ENCODE data around the gene ADARB2. TPM values are rescaled to one million over a fixed set of nuclear protein-coding genes. Genes with fewer than 3 reads are reported as not detected.

Gene ADARB2
- total RNA-seq, 2 donors from 2014 or later, result 8.0 to 12.2 TPM

DNA sequence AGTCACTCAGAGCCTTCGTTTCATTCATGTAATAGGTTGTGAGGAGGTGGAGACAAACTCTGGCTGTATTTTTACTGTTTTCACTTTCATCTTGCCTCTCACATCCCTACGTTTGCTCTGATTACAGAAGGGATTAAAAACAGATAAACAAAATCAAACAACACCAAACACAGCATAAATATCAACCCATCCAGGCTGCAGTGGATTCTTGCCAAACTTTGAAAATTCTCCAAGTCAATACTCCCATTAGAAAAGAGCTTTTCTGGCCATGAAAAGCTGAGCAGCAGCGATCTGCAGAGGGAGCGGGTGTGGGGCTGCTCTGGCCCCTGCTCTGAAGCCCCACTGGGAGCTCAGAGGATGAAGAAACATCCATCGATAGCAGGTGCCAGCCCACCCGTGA, 397.9 kb downstream of the ADARB2 start:
- intact Hi-C loops (cut with DNase I), result no loop called here
- 46 to 51% methylated on average over 6 of the region's 6 CpGs for WGBS, 2 donors

DNA sequence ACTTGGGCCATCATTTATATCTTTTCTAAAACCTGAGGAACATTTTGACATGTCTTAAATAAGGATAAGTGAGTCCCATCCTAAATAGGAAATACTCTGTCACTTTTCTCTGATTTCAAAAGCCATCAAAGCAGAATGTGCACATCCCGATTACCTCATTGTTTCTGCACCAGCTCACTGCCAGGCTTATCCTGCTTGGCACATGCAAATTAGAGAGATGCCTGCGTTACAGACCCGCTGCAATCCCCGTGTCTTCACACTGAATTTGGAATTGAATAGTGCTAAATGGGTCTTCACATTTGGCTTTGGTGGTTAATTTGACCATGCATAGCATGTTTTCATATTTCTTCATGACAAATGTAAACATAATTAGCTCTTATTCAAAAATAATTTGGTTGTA, 401.7 kb downstream of the ADARB2 start:
- H3K9me3 ChIP-seq, result no peaks in the 10 kb centered on the region
- TF ChIP-seq, protein P1, sequence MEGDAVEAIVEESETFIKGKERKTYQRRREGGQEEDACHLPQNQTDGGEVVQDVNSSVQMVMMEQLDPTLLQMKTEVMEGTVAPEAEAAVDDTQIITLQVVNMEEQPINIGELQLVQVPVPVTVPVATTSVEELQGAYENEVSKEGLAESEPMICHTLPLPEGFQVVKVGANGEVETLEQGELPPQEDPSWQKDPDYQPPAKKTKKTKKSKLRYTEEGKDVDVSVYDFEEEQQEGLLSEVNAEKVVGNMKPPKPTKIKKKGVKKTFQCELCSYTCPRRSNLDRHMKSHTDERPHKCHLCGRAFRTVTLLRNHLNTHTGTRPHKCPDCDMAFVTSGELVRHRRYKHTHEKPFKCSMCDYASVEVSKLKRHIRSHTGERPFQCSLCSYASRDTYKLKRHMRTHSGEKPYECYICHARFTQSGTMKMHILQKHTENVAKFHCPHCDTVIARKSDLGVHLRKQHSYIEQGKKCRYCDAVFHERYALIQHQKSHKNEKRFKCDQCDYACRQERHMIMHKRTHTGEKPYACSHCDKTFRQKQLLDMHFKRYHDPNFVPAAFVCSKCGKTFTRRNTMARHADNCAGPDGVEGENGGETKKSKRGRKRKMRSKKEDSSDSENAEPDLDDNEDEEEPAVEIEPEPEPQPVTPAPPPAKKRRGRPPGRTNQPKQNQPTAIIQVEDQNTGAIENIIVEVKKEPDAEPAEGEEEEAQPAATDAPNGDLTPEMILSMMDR (IDR thresholded peaks at IDR 0.05), result no peak
- 35 to 49% methylated on average over 4 of the region's 4 CpGs for WGBS, 2 donors
- no peak overlapping the region for H3K4me3 ChIP-seq
- no peak for ATAC-seq
- intact Hi-C loops (cut with DNase I), result no loop called here
- no peaks in the 10 kb centered on the region for H3K36me3 ChIP-seq (replicated peaks in 1 of 2; ENCODE audit: insufficient read depth in 1 of 2, low read depth in 2 of 2)
- DNase-seq, result no peak
- no peaks in the 10 kb centered on the region for H3K27me3 ChIP-seq
- no peak overlapping the region for H3K27ac ChIP-seq
- H3K4me1 ChIP-seq, result no peaks in the 10 kb centered on the region

More for the DNA sequence above, 397.9 kb downstream of the ADARB2 start:
- Histone ChIP-seq H3K9me3 (no peaks in the 10 kb centered on the region), H3K4me1 (no peaks in the 10 kb centered on the region), H3K27me3 (no peaks in the 10 kb centered on the region), H3K27ac (no peak overlapping the region), H3K36me3 (replicated peaks in 1 of 2; ENCODE audit: insufficient read depth in 1 of 2, low read depth in 2 of 2) (no peaks in the 10 kb centered on the region), H3K4me3 (no peak overlapping the region)
- no peak for DNase-seq
- ATAC-seq, result no peak
- no peak for TF ChIP-seq POLR2A (IDR thresholded peaks at IDR 0.05)
- TF ChIP-seq, protein P1 (IDR thresholded peaks at IDR 0.05), result no peak

DNA sequence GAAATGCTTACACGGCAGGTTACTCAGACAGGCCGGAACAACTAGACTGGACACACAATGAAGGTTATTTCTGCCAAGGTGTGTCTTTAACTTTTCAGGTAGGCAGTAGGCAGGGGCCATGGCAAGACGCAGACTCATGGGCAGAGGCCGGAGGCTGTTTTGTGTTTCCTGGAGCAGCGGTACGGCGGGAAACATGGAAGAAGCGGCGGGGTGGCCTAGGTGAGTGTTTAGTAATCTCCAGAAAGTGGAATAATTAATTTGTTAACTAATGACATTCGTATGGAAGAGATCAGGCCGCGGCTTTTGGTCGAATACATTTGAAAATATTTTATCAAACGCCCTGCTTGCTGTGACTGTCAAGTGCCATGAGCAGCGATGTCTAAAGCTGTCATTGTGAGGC, 403.3 kb downstream of the ADARB2 start:
- WGBS, 2 donors, result 83 to 85% methylated on average over 15 of the region's 15 CpGs
- Histone ChIP-seq H3K4me1 (no peaks in the 10 kb centered on the region), H3K27ac (no peak overlapping the region), H3K36me3 (replicated peaks in 1 of 2; ENCODE audit: insufficient read depth in 1 of 2, low read depth in 2 of 2) (no peaks in the 10 kb centered on the region), H3K27me3 (no peaks in the 10 kb centered on the region), H3K4me3 (no peak overlapping the region), H3K9me3 (no peaks in the 10 kb centered on the region)
- no peak for TF ChIP-seq POLR2A (IDR thresholded peaks at IDR 0.05)
- TF ChIP-seq, protein P1 (IDR thresholded peaks at IDR 0.05), result no peak
- no peak for DNase-seq
- ATAC-seq, result no peak
- intact Hi-C loops (cut with DNase I), result no loop called here

DNA sequence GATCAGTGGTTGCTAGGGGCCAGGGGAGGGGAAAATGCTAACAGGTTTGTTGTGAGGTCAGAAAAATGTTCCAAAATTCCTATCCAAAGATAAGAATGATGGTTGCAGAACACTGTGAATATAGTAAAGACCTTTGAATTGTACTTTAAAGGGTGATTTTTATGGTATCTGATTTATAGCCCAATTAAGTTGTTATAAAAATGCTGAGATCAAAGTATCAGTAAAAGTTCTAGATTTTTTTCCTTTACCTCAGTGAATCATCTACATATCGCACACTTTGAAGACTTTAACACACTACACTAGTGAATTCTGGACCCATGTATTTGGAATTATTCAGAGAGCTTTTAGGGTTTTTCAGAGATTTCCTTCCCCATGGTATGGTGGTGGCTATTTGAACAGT, 405.8 kb downstream of the ADARB2 start:
- Histone ChIP-seq H3K27ac (no peak overlapping the region), H3K4me3 (no peak overlapping the region), H3K36me3 (replicated peaks in 1 of 2; ENCODE audit: insufficient read depth in 1 of 2, low read depth in 2 of 2) (no peaks in the 10 kb centered on the region), H3K9me3 (no peaks in the 10 kb centered on the region), H3K27me3 (no peaks in the 10 kb centered on the region), H3K4me1 (no peaks in the 10 kb centered on the region)
- TF ChIP-seq POLR2A (IDR thresholded peaks at IDR 0.05), result no peak
- TF ChIP-seq, protein P1 (IDR thresholded peaks at IDR 0.05), result no peak
- DNase-seq (no peak), ATAC-seq (no peak)
- intact Hi-C loops (cut with DNase I), result no loop called here
- 75 to 76% methylated on average over 1 of the region's 1 CpG for WGBS, 2 donors

DNA sequence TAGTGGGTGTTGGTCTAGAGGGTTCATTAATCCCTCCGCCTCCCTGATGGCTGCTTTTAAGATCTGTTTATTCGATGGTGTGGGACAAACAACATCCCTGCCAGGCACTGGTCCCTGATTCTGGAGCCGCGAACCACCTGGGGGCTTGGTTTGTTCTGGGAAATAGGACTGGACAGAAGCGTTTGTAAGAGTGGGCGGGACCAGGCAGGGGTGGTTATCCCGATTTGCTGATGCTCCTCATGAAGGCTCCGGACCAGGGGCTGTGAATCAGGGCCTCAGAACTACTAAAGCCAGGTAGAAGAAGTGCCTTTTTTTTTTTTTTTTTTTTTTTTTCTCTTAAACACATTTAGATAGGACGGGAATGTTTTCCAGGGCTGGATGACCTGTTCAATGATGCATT, 407.7 kb downstream of the ADARB2 start:
- H3K4me1 ChIP-seq, result no peaks in the 10 kb centered on the region
- intact Hi-C loops (cut with DNase I), result no loop called here
- H3K4me3 ChIP-seq, result no peak overlapping the region
- H3K36me3 ChIP-seq (replicated peaks in 1 of 2; ENCODE audit: insufficient read depth in 1 of 2, low read depth in 2 of 2), result no peaks in the 10 kb centered on the region
- H3K9me3 ChIP-seq, result no peaks in the 10 kb centered on the region
- H3K27me3 ChIP-seq, result no peaks in the 10 kb centered on the region
- TF ChIP-seq, protein P1 (IDR thresholded peaks at IDR 0.05), result no peak
- TF ChIP-seq POLR2A (IDR thresholded peaks at IDR 0.05), result no peak
- no peak overlapping the region for H3K27ac ChIP-seq
- 73 to 78% methylated on average over 9 of the region's 9 CpGs for WGBS, 2 donors
- ATAC-seq (no peak), DNase-seq (no peak)
